NOMO-1 (cell line): ENCODE measurements around the gene SOX6.

ENCODE experiments used
- DNase-seq, 2 experiments: peaks; one replicate each; lab custom pipeline; 2025; ENCODE audit not compliant: unreplicated experiment in 2 of 2; lab: John Stamatoyannopoulos, UW

SOX6 gene

GRCh38 chr11:16321148-16321547, 35.2 kb downstream of the SOX6 start:
- no peak for DNase-seq

GRCh38 chr11:16318320-16318719, 38.0 kb downstream of the SOX6 start:
- DNase-seq = no peak

- DNase-seq = no peak
Measured at GRCh38 chr11:16317712-16318111, 38.6 kb downstream of the SOX6 start.

DNA sequence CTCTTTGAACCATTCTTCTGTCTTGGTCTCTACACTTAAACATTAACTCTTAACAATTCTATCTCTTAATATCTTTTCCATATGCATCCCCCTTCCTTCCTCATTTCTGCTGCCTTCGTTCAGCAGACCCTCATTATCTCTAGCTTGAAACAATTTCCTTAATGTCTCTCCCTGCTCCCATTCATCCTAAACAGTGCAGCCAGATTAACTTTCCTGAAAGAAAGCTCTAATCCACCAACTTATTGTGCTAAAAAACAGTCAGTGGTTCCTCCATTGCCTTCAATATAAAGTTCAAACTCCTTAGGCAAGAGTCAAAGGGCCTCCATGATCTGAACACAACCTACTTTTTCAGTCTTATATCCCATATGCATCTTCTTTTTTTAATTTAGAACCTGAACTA, 42.5 kb downstream of the SOX6 start:
- DNase-seq = no peak

- no peak for DNase-seq
Measured at GRCh38 chr11:16312233-16312765, 44.0 kb downstream of the SOX6 start.

GRCh38 chr11:16311831-16312230, 44.5 kb downstream of the SOX6 start:
- DNase-seq = no peak

- no peak for DNase-seq
Measured at GRCh38 chr11:16310943-16311342, 45.4 kb downstream of the SOX6 start.

- no peak for DNase-seq
Measured at GRCh38 chr11:16309226-16309625, 47.1 kb downstream of the SOX6 start.

- no peak for DNase-seq
Measured at GRCh38 chr11:16301462-16301861, 54.9 kb downstream of the SOX6 start.

- DNase-seq = no peak
Measured at GRCh38 chr11:16299884-16300782, 56.2 kb downstream of the SOX6 start.

DNA sequence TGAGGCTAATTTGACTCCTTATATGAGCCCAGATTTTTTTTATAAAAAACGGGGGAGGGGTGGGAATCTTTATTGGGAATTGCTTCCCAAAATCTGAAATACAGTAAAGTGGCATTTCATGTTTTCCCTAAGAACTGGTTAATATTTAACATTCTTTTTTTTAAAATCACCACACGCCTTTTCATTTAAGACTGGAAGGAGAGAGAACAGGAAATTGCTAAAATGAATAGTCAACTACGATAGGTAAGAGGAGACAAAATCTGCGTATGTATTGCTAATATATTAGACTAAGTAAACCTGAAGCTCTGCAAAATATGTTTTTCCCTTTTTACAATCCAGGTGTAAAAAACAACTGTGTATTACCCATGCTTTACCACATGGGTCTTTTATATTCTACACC, 57.0 kb downstream of the SOX6 start:
- no peak for DNase-seq

DNA sequence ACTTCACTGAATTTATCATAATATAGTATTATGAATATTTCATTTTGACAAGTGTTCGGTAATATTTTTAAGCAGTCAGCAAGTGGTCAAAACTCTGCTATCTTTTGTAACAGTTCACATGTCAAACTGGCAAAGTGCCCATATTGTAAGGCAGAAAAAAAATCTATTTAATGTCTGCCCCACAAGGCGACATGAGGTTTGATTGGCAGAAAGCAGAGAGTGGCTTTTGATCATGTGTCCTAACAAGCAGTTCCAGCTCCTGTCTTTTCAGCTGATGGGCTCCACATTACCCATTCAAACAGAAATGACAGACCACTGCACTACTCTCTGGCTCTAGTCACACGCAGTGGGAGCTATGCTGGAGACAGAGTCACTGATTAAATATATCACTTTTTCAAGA, 59.0 kb downstream of the SOX6 start:
- DNase-seq = no peak

DNA sequence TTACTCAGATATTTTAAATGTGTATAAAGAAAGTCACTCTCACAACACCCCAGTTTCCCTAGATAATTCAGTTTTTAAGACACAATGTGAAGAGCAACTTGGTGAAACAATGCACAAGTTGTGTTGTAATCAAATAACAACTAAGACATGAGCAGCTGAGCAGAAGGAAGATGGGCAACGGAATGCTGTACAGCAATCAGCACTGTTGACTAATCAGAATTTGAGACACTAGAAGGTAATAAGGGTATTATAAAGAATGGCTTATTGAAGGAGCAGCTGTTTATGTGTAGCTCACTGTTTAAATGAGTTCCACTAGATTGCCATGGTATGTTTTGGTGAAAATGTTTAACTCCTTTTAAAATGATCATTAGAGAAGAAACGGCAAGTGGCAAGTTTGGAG, 60.1 kb downstream of the SOX6 start:
- DNase-seq = no peak

GRCh38 chr11:16295592-16295991, 60.8 kb downstream of the SOX6 start:
- DNase-seq = no peak

GRCh38 chr11:16293204-16293681, 63.1 kb downstream of the SOX6 start:
- no peak for DNase-seq

DNA sequence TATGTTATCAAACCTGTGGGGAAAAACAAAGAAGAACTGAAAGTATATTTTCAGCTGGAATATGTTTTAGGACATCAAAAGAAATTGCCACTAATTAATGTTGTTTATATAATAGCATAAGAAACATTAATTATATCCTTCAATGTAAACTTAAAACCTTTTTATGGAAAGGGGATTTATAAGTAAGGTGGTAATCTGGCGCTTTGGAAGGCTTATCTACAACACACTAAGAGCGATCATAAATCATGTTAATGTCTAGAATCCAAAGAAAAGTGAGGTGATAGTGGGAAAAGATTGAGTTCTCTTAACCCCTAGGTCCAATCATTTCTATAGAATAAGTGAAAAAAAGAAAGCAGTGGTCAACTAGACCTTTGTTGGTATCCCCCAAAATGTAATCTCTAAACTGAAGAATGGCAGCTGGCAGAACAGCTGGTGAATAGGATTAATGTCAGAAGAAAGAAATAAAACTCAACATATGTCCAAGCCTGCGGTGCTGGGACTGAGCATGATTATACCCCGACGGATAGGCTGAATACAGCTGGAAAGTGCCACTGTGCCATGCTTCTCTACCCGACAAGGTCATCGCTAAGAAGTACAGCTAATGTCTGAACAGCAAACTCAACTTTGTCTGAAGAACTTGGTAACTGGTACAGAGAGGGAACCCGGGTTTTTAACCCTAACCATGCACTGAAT, 64.0 kb downstream of the SOX6 start:
- no peak for DNase-seq

DNA sequence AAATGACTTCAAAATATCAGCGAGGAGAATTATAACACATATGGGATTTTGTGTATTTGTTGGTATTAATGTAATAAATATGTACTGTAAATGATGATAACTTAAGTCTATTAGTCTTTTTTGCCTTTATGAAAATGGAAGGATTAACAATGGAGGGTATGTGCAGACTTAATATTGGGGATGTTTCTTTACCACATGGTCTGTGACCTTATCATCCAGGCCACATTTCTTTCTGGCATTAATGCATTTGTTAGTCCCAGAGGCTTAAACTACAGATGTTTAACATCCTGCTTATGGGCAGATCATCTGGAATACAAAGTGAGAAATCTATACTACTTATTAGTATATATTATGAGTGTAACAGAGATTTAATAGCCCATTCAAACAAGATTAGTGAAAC, 64.6 kb downstream of the SOX6 start:
- DNase-seq = no peak

GRCh38 chr11:16289541-16289940, 66.8 kb downstream of the SOX6 start:
- no peak for DNase-seq

GRCh38 chr11:16287630-16288280, 68.6 kb downstream of the SOX6 start:
- DNase-seq = no peak

DNA sequence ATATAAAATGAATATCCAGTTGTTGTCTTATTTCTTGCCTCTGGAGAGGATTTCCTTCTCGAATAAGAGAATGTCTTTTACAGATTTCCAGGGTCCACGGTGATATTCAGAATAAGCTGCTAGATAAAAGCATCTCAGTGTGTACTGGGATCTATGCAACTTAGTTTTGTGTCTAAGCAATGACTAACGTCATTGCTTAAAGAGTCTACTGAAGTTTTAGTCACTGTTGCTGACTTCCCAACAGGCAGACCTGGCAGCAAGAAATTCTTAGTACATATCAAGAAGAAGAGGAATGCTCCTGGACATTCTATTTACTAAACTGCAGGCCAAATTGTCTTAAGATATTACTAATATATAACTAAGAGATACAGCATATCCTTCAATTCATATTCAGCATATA, 70.3 kb downstream of the SOX6 start:
- no peak for DNase-seq

DNA sequence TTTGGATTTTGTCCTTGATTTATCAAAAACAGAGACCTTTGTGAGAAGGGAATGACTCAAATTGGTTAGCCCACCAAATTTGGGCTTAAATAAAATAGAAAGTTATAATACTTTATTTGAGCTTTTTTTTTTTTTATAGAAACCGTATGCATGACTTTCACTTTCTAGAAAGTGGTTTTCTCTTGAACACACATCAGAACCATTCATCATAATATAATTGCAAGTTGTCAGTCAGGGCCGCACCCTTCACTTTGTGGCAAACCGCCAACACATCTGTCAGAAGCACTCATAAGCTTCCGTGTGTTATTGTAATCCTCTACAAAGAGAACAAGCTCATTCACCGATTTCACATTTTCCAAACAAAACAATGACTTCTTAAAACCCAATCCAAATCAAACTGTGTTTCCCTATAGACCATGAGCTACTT, 76.1 kb downstream of the SOX6 start:
- peak; percentile 2 to 21 for DNase-seq
